GM18517 (cell line): ENCODE measurements around the gene NIF3L1.

Source experiments
- ATAC-seq: cut with Tn5 transposase; IDR thresholded peaks from one replicate; pipeline ENCODE4 v1.9.1; 2021; ENCODE audit warnings: mild to moderate bottlenecking, moderate library complexity; ENCODE audit not compliant: unreplicated experiment

The NIF3L1 gene

GRCh38 chr2:200888704-200889625, at the start of gene NIF3L1, which contains the start of gene PPIL3:
TSS of gene NIF3L1 (plus strand) at chr2:200889371. CDS start at chr2:200891944, 2,573 bp downstream.
TSS of gene PPIL3 (minus strand) at chr2:200889077. CDS start at chr2:200887615, 1,462 bp downstream.
- peak; percentile 85 for ATAC-seq

- no peak for ATAC-seq
These were observed 49.7 kb upstream of the NIF3L1 start for GRCh38 chr2:200839513-200839912.

GRCh38 chr2:200843993-200844948, 44.9 kb upstream of the NIF3L1 start:
- ATAC-seq: no peak

- ATAC-seq: no peak
These were observed 44.0 kb upstream of the NIF3L1 start for GRCh38 chr2:200845194-200845593.

- ATAC-seq: no peak
These were observed 43.4 kb upstream of the NIF3L1 start for GRCh38 chr2:200845669-200846325.

- ATAC-seq: no peak
These were observed 41.9 kb upstream of the NIF3L1 start for GRCh38 chr2:200847269-200847668.

- ATAC-seq: no peak
These were observed 41.2 kb upstream of the NIF3L1 start for GRCh38 chr2:200847939-200848338.

GRCh38 chr2:200850512-200851256, 38.5 kb upstream of the NIF3L1 start:
- ATAC-seq: no peak

- ATAC-seq: no peak
These were observed 37.5 kb upstream of the NIF3L1 start for GRCh38 chr2:200851398-200852248.

GRCh38 chr2:200852605-200853004, 36.6 kb upstream of the NIF3L1 start:
- no peak for ATAC-seq

GRCh38 chr2:200856806-200857205, 32.4 kb upstream of the NIF3L1 start:
- no peak for ATAC-seq

- no peak for ATAC-seq
These were observed 28.9 kb upstream of the NIF3L1 start for GRCh38 chr2:200860092-200860795.

GRCh38 chr2:200861617-200862155, 27.5 kb upstream of the NIF3L1 start:
- no peak for ATAC-seq

GRCh38 chr2:200862532-200863000, 26.6 kb upstream of the NIF3L1 start:
- ATAC-seq: no peak

- ATAC-seq: peak; percentile 1
These were observed 25.4 kb upstream of the NIF3L1 start for GRCh38 chr2:200863782-200864175.

- peak; percentile 80 for ATAC-seq
These were observed 24.8 kb upstream of the NIF3L1 start, which contains the start of gene CLK1 for GRCh38 chr2:200864176-200865034. TSS of gene CLK1 (minus strand) at chr2:200864658. CDS start at chr2:200861862, 2,796 bp downstream.

- no peak for ATAC-seq
These were observed 20.2 kb upstream of the NIF3L1 start for GRCh38 chr2:200869014-200869413.
